OCI-LY1 (cell line): ENCODE data around the gene SLC9A7.

ENCODE experiments used
- H2AFZ ChIP-seq: fragments of 200-600 bp; sonication (generic), shearing (Covaris generic); 2 replicates; pipeline ENCODE4 v1.6.0; 2014; ENCODE audit warnings: antibody characterized with exemption, mild to moderate bottlenecking, low read length
- H3F3A ChIP-seq: fragments of 200-600 bp; sonication (generic), shearing (Covaris generic); 2 replicates; pipeline ENCODE4 v1.6.0; 2014; ENCODE audit warnings: mild to moderate bottlenecking, antibody characterized with exemption, low read length, moderate library complexity; ENCODE audit not compliant: insufficient read depth
- H3K27ac ChIP-seq: fragments of 200-600 bp; sonication (generic); 2 replicates; pipeline ENCODE4 v1.5.1; 2014; ENCODE audit warnings: low read length, mixed run types, mild to moderate bottlenecking, low read depth; ENCODE audit not compliant: poor library complexity, severe bottlenecking
- H3K27me3 ChIP-seq: fragments of 200-600 bp; sonication (generic); 2 replicates; pipeline ENCODE4 v1.6.0; 2014; ENCODE audit warnings: antibody characterized with exemption, mild to moderate bottlenecking, low read length, moderate library complexity; ENCODE audit not compliant: insufficient read depth
- H3K36me3 ChIP-seq: fragments of 200-600 bp; sonication (generic); 2 replicates; pipeline ENCODE4 v1.6.1; 2014; ENCODE audit warnings: mild to moderate bottlenecking, antibody characterized with exemption, low read length, moderate library complexity, mixed read lengths; ENCODE audit not compliant: insufficient read depth
- H3K4me1 ChIP-seq: fragments of 200-600 bp; sonication (generic); 2 replicates; pipeline ENCODE4 v1.5.1; 2014; ENCODE audit warnings: mild to moderate bottlenecking, low read length, moderate library complexity; ENCODE audit not compliant: insufficient read depth, severe bottlenecking
- H3K4me2 ChIP-seq: fragments of 200-600 bp; sonication (generic), shearing (Covaris generic); 2 replicates; pipeline ENCODE4 v1.6.1; 2014; ENCODE audit warnings: low read length
- H3K4me3 ChIP-seq: fragments of 200-600 bp; sonication (generic); 2 replicates; pipeline ENCODE4 v1.5.1; 2014; ENCODE audit warnings: low read length, low read depth, mild to moderate bottlenecking, mixed read lengths; ENCODE audit not compliant: poor library complexity, severe bottlenecking
- H3K79me2 ChIP-seq: fragments of 200-600 bp; shearing (Covaris generic); 2 replicates; pipeline ENCODE4 v1.6.1; 2016; ENCODE audit warnings: mixed run types, low read length, mixed read lengths; ENCODE audit not compliant: insufficient read depth
- H3K9ac ChIP-seq: fragments of 200-600 bp; sonication (generic), shearing (Covaris generic); 2 replicates; pipeline ENCODE4 v1.6.1; 2014; ENCODE audit warnings: mild to moderate bottlenecking, low read length, mixed read lengths
- H3K9me2 ChIP-seq: fragments of 200-600 bp; sonication (generic), shearing (Covaris generic); 2 replicates; pipeline ENCODE4 v1.6.1; 2014; ENCODE audit warnings: low read depth, mild to moderate bottlenecking, low read length, mixed read lengths
- H3K9me3 ChIP-seq: fragments of 200-600 bp; shearing (Covaris generic); 2 replicates; pipeline ENCODE4 v1.6.1; 2014; ENCODE audit warnings: low read length, mixed read lengths
- H4K20me1 ChIP-seq: fragments of 200-600 bp; sonication (generic), shearing (Covaris generic); 2 replicates; pipeline ENCODE4 v1.6.0; 2016; ENCODE audit warnings: mild to moderate bottlenecking, low read length; ENCODE audit not compliant: insufficient read depth
- EZH2 ChIP-seq: fragments of 200-600 bp; sonication (generic), shearing (Covaris generic); IDR thresholded peaks from 2 replicates; pipeline ENCODE4 v1.8.0; 2017; ENCODE audit warnings: borderline replicate concordance, mixed run types, mild to moderate bottlenecking, antibody characterized with exemption, low read length, moderate library complexity, mixed read lengths
- TF ChIP-seq, protein P1 (sequence below): fragments of 200-600 bp; sonication (generic), shearing (Covaris generic); IDR thresholded peaks from 2 replicates; pipeline ENCODE4 v1.5.1; 2017; ENCODE audit warnings: mild to moderate bottlenecking, antibody characterized with exemption, low read length, moderate library complexity, mixed read lengths

The SLC9A7 gene

DNA sequence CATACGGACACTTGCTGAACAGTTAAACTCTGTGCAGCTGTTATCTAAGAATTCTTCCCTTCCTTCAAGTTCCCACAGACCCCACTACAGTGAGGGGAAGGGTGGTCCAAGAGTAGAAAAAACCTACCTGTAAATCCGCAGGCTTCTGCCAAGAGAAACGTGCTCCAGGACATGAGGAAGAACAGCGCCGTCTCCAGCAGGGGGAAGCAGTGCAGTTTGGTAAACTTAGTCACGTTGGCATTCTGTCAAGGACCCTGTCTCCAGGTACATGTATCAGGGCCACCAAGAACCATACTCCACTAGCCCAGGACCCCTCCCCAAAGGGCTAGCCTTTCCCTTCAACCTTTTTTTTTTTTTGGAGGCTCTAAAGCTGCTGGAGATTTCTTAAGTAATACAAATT is 105.4 kb downstream of the SLC9A7 start:
- Histone ChIP-seq H3K36me3 (peaks cover 5% of the 10 kb centered on the region), H3K4me2 (no peak overlapping the region), H3K9me2 (no peaks in the 10 kb centered on the region), H3K9ac (no peak overlapping the region), H3K4me3 (no peak overlapping the region), H3K79me2 (no peaks in the 10 kb centered on the region), H3K4me1 (peaks cover 45% of the 10 kb centered on the region), H2AFZ (no peak overlapping the region), H3F3A (no peaks in the 10 kb centered on the region), H3K9me3 (no peaks in the 10 kb centered on the region), H3K27ac (peak overlapping the region; percentile 28), H3K27me3 (no peaks in the 10 kb centered on the region), H4K20me1 (no peaks in the 10 kb centered on the region)
- TF ChIP-seq EZH2: no peak
- TF ChIP-seq, protein P1, sequence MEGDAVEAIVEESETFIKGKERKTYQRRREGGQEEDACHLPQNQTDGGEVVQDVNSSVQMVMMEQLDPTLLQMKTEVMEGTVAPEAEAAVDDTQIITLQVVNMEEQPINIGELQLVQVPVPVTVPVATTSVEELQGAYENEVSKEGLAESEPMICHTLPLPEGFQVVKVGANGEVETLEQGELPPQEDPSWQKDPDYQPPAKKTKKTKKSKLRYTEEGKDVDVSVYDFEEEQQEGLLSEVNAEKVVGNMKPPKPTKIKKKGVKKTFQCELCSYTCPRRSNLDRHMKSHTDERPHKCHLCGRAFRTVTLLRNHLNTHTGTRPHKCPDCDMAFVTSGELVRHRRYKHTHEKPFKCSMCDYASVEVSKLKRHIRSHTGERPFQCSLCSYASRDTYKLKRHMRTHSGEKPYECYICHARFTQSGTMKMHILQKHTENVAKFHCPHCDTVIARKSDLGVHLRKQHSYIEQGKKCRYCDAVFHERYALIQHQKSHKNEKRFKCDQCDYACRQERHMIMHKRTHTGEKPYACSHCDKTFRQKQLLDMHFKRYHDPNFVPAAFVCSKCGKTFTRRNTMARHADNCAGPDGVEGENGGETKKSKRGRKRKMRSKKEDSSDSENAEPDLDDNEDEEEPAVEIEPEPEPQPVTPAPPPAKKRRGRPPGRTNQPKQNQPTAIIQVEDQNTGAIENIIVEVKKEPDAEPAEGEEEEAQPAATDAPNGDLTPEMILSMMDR: peak; percentile 38

DNA sequence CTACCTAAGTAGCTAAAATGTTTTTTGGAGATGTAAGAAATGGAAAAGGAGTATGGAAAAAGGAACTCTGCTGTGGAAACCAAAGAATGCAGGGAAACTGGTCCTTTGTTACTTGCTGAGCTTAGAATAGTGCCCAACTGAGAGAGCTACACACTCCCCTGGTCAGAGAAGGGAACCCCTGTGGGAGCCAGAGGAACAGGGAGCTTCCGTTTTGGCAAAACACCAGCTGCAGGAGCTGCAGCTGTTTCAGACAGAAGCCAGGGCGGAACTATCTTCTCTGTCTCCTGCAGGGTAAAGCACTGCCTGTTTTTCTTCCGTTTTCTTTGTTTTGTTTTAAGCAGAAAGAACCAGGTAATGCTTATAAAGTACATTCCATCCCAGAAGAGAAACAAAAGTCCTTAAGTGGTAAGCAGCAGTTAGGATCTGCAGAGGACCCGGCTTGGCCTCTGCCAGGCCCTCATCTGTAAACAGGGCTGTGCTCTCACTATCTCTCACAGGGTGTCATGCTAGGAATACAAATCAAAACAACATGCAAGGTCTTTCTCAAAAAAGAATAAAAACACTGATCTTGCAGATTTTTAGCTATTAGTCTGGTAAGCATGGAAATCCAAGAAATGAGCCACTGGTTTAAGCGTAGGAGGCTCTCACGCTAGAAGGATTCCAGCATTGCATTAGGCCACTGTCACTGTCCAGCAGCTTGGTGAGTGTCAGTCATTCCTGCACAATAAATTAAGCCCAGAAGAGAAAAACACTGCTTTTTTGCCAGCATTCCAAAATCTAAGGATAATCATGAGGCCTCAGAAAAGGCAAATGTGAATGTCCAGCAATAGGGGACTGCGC is 109.3 kb downstream of the SLC9A7 start:
- Histone ChIP-seq H3K4me2 (peak overlapping the region; percentile 48; the same call in 1 of the 2 replicates), H3K27ac (peak overlapping the region; percentile 90), H2AFZ (no peak overlapping the region)

DNA sequence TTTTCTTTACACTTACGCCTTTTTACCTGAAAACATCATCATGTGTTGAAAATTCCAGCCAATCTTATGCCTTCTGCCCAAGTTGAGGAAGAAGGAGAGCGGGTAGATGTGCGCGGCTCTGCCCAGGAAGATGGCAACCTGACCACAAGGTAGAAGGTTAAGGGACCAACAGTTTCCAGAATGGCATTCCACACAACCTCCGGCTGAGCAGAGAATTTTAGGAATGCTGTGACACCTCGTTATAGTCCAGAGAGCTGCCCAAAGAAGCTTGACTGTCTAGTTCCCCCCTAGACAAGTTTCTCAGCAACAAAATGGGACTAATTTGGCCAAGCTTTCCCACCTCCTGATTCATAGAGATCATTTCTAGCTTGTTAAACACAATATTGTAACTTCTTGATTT is 110.3 kb downstream of the SLC9A7 start:
- no peak overlapping the region for H3K4me3 ChIP-seq
- no peak overlapping the region for H2AFZ ChIP-seq
- no peak overlapping the region for H3K4me2 ChIP-seq
- H4K20me1 ChIP-seq: no peaks in the 10 kb centered on the region
- H3K9me2 ChIP-seq: no peaks in the 10 kb centered on the region
- H3K36me3 ChIP-seq: peaks cover 22% of the 10 kb centered on the region
- no peaks in the 10 kb centered on the region for H3K27me3 ChIP-seq
- no peak overlapping the region for H3K9ac ChIP-seq
- H3K27ac ChIP-seq: peak overlapping the region; percentile 90
- H3K9me3 ChIP-seq: no peaks in the 10 kb centered on the region
- peaks cover 45% of the 10 kb centered on the region for H3K4me1 ChIP-seq
- no peaks in the 10 kb centered on the region for H3K79me2 ChIP-seq
- TF ChIP-seq, protein P1: no peak
- no peaks in the 10 kb centered on the region for H3F3A ChIP-seq

More for the DNA sequence above, 109.3 kb downstream of the SLC9A7 start:
- peaks cover 22% of the 10 kb centered on the region for H3K36me3 ChIP-seq
- H3F3A ChIP-seq: no peaks in the 10 kb centered on the region
- H3K9me3 ChIP-seq: no peaks in the 10 kb centered on the region
- H4K20me1 ChIP-seq: no peaks in the 10 kb centered on the region
- peak overlapping the region; percentile 29; the same call in 1 of the 2 replicates for H3K9ac ChIP-seq
- no peak for TF ChIP-seq EZH2
- TF ChIP-seq, protein P1: no peak
- no peaks in the 10 kb centered on the region for H3K27me3 ChIP-seq
- H3K4me3 ChIP-seq: no peak overlapping the region
- no peaks in the 10 kb centered on the region for H3K79me2 ChIP-seq
- H3K9me2 ChIP-seq: no peaks in the 10 kb centered on the region
- H3K4me1 ChIP-seq: peaks cover 45% of the 10 kb centered on the region
